ENCODE results near the gene PNMA1.

The PNMA1 gene

DNA sequence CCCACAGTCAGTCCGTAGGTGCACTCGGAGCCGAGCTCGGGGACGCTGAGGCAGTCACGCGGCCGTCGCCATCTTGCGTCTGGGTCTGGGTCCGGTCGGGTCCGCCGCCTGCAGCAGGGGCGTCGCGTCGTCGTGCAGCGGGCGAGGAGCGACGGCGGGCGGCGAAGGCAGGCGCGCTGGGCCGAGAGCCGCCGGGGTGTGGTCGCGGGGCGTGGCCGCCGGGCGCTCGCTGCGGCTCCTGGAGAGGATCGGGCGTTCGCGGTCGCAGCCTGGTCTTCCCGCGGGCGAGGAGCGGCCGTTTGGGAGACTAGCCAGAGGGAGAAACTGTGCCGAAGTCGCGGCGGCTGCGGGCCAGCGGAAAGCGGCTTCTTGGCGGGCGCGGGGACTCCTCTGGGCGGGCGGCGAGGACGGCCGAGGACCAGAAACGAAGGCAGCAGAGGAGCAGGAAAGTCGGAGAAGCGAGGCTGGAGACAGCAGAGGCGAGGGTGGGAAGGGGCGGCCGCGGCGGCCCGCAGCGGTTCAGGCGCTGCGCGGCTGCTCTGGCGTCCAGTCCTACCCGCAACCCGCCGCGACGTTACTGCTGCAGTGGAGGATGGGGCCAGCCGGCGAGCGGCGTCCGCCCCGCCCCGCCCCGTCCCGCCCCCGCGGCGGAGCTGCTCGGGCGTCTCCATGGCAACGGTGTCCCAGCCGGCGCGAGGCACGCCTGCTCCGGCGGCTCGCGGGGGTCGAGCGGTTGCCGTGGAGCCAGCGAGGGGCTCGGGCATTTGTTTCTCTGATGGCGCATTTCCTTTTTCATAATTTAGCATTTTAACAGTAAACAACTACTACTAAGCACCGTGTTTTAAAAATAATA is at the start of gene PNMA1:
Gene PNMA1 (minus strand): TSS at position 582 of the 853 bp plus-strand sequence. CDS start 745 bp downstream, outside the sequence.
- DNase-seq = peak in 55 of 56 donors; percentile 41 to 93 (median 79)

DNA sequence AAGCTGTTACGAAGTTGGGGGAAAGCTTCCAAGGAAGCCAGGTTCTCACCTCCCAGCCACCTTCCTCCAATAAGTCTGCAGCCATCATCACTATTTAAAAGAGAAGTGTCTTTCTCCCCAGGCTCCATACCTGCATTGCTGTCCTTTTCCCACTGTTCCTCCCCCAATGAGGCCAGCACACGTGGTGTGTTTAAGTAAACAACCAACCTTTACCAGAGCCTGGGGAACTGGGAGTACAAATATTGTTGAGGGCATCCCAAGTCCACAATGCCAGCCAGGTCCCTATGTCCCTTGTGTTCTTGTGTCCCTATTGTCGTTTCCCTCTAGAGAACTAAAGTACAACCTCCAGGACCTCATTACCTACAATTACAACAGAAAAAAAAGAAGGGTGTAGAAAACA is 49.2 kb upstream of the PNMA1 start:
- DNase-seq = no peak

DNA sequence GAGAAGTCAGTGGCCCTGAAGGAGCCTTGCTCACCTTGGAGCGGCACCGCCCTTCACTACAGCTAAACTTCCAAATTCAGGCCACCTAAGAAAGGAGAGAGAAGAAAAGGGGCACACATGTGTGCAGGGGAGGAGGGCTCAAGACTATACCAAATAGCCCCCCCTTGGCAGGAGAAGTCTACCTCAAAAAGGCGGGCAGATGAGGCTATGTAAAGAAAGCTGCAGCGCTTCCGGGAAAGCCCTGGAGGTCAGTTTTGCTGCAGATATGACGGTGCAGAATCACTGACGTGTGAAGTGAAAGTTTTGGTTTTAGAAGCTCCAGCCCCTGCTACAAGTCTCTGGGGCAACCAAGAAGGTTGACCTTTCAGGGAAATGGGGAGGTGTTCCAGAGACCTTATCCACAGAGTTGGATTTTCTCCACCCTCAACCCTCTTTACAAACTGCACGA is 48.2 kb upstream of the PNMA1 start:
- DNase-seq = no peak

- no peak for DNase-seq
Observed at GRCh38 chr14:73761618-73762355, 47.6 kb upstream of the PNMA1 start.

DNA sequence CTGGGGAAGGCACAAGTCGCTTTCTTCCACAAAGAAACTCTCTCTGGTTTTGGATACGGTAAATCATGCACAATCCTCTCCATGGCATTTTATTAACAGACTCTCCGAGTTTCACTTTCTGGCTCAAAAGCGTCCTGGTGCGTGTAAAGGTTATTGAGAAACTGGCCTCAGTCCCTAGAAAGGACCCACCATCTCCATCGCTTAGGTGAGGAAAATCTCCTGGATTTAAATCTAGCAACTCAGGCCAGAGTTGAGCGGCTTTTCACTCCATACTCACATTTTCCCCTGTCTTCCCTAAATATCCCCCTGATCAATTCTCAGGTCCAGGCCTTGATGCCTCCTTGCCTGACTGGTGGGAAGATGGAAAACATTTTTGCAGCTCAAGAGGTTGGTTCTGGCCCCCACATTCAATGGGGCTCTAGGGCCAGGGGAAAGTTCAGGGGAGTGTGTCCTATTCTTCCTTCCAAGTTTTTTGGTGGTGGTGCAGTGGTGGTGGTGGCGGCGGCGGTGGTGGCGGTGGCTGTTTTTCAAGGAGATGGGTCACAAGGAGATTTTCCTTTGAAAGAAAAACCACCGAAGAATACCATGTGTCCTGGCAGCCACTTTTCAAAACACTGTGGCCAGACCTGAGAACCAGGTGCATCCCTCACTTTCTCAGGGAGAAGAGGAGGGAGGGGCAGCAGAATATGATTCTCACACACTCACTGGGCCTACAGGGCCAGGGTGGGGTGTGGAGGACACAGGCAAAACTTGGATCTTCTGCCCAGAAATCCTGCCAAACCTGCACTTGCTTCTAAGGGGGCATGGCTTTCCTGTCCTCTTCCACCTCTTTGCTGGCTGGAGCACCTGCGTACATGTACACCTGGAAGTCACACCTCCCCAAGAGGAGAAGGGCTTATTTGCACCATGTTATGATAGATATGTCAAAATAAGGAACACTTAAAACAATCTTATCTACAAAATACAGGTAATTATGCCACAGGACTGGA is 46.7 kb upstream of the PNMA1 start:
- no peak for DNase-seq

- peak in 55 of 56 donors; percentile 39 to 93 (median 83) for DNase-seq
Observed at GRCh38 chr14:73759714-73760597, 45.8 kb upstream of the PNMA1 start.

DNA sequence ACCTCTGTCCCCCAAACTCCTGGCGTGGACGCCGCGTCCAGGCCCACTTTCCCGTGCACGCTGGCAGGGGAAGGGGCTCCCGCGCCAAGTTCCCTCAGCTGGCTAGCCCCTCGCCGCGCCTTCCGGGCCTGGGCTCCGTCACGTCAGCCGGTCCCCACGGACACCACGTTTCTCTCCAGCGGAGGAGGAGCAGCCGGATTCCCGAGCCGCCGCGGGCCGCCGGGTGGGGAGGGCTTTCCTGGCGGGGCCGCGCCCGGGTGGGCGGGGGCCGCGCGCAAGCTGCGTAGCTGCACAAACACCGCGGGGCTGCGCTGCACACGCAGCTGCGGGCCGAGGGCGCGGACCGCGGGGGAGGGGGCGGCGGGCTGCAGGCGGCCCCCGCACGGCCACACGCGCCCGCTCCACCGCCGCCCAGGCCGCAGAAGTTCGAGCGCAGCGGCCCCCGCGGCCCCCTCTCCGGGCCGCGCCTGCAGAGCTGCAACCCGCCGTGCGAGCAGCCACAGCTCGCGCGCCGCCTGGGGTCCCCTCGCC is 45.1 kb upstream of the PNMA1 start:
- DNase-seq = peak in 36 of 56 donors; percentile 24 to 74 (median 48)

- DNase-seq = peak in 36 of 56 donors; percentile 18 to 62 (median 42)
Observed at GRCh38 chr14:73758392-73759182, 44.4 kb upstream of the PNMA1 start.

DNA sequence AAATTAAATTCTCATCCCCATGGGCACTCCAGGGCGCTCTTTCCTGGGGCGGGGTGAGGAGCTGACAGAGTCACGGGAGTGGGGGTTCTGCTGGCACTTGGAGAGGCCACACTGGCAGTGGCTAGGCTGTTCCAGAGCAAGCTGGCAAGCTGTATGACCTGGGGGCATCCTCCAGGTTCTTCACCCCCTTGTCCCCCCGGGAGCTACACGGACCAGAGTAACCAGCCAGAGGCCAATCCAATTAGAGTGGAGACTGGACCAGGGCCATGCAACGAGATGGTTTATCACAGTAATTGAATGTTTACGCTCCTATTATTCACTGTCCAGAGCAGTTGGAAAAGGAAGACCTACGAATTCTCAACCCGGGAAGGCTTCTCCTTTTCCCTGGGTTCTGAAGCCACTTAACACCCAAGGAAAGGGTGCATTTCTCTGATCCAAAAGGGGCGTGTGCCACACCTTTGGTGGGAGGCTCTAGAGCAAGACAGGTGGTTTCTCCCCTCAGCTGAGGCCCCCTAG is 43.8 kb upstream of the PNMA1 start:
- DNase-seq = peak in 1 of 56 donors; percentile 16

DNA sequence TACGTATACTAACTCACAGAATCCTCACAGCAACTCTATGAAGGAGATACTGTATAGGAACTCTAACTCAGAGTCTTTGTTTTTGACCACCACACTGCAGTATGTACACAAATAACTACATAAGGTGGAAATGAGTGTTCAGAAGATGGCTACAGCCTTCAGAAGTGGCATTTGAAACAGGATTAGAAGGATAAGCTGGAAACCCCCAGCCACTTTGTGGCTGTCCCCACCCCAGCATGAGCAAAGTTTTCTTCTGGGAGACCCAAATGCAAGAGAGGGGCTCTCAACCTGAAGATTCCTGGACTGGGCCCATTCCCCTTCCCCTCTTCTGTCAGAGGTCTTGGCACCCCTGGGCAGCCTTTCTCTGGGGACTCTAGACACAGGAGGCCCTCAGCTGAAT is 43.2 kb upstream of the PNMA1 start:
- no peak for DNase-seq

GRCh38 chr14:73755434-73756014 is 41.3 kb upstream of the PNMA1 start:
- DNase-seq = peak in 23 of 56 donors; percentile 16 to 62 (median 34)

GRCh38 chr14:73754911-73755360 is 40.8 kb upstream of the PNMA1 start:
- peak in 12 of 56 donors; percentile 7 to 44 (median 32) for DNase-seq

DNA sequence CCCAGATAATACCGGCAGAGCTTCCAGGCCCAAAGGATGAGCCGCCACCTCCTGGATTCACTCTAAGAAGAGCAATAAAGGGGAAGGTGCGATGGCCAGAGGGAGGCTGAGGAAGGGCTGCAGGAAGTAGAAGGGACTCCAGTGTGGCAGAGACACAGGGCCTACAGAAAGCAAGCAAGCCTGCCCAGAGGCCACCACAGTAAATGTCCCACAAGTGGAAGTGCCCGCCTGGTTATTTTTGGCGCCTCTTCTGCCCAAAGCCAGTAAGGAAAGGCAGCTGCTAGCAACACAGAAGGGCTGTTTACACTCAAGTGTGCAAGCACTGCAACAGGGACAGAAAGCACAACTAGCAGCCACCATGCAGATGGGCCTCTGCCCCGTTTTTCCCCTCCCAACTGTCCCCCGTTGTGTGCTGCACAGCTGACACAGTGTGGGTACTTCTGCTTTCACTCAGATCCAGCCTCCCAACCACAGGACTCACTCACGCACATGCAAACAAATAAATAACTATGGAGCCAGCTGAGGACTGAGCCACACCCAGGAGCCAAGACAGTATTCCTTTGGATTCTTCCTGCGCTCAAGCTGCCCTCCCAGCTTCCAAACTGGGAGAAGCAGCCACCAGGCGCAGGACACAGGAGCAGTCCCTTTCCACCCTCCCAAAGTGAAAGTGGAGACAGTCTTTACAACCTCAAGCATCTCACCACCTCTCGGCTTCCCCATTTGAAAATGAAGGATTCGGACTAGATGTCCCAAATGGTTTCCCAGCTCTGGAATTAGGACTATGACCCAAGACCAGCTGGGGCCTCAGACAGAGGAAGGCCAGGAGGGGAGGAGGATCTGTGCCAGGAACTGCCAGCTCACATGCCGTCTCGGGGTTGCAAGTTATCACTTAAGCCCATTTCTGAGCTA is 40.0 kb upstream of the PNMA1 start:
- DNase-seq = peak in 46 of 56 donors; percentile 21 to 74 (median 47)

DNA sequence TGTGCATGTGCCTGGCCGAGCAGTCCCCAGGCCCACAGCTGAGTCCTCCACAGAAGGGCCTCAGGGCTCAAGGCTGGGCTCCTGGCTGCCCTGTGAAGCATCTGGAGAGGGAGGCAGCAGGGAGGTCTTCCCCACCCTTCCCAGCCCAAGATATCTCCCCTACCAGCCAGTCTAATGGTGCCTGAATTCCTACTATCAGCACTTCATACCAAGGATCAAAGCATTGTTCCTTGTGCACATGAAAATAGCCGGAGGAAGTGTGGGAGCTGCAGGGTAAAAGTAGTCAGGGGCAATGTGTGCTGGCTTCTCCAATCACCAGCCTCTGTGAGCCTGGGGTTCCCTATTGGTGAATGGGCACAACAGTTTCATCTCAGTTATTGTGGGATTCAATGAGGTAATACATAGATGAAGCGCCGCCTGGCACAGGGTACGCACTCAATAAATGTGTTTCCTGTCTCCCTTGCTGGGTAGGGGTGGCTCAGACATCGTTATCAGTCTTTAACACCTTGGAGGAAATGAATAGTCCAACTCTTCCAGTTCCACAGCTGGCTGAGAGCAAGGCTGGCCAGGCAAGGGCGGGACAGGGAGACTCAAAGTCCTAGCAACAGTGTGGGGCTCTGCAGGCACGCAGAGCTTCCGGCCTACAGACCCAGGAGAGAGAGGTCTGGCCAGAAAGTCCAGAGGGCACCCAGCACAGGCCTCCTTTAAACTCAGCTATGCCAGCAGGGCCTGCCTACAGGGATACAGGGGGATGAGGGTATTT is 39.1 kb upstream of the PNMA1 start:
- peak in 5 of 56 donors; percentile 15 to 45 (median 27) for DNase-seq

- peak in 22 of 56 donors; percentile 17 to 64 (median 36) for DNase-seq
Observed at GRCh38 chr14:73752297-73752992, 38.3 kb upstream of the PNMA1 start.
